Measurements from ENCODE around the gene AFF3.

DNA sequence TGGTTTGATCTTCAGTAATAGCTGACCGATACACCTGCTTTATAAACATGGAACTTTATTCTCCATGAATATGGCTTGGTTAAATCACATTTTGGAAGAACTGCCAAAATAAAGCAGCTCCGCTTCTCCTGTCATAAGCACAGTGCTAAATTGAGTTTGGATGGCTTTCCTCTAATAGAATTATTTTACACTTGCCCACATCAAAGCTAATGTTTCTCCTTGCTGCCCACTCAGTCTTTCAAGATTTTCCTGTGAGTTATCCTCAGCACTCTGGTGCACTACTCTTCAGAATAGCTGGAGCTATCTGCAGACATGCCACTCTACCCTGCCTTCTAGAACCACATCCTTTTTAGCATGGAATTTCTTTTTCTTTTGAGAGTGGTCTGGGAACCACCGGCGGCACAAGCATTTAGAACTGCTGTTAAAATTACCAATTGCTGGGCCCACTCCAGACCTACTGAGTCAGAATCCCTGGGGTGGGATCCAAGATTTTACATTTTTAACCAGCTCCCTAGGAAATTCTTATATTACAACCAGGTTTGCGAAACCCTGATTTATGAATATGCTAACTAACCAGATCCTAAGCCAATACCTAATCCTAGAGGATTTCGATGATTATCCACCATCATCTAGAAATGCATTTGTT lies 283.3 kb downstream of the AFF3 start:
- TF ChIP-seq, protein P1, sequence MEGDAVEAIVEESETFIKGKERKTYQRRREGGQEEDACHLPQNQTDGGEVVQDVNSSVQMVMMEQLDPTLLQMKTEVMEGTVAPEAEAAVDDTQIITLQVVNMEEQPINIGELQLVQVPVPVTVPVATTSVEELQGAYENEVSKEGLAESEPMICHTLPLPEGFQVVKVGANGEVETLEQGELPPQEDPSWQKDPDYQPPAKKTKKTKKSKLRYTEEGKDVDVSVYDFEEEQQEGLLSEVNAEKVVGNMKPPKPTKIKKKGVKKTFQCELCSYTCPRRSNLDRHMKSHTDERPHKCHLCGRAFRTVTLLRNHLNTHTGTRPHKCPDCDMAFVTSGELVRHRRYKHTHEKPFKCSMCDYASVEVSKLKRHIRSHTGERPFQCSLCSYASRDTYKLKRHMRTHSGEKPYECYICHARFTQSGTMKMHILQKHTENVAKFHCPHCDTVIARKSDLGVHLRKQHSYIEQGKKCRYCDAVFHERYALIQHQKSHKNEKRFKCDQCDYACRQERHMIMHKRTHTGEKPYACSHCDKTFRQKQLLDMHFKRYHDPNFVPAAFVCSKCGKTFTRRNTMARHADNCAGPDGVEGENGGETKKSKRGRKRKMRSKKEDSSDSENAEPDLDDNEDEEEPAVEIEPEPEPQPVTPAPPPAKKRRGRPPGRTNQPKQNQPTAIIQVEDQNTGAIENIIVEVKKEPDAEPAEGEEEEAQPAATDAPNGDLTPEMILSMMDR (conservative IDR thresholded peaks at IDR 0.05; ENCODE audit: low read depth, low read length): no peak
- no peak for TF ChIP-seq EZH2 (IDR thresholded peaks at IDR 0.05; ENCODE audit: borderline replicate concordance, low read depth, low read length, poor library complexity, severe bottlenecking)

Data from A673 (cell line).